DMS153 treated with DMSO at 0.1 percent for 48 hours (cell line): ENCODE results near the gene APOC4.
"Not testable (repeated sequence)": the region's sequence is repeated elsewhere in the genome, so short reads cannot be mapped to it uniquely, and the experiment has no call there.

Source experiments
- DNase-seq: peaks from one replicate; lab custom pipeline; 2025; ENCODE audit not compliant: unreplicated experiment; lab: John Stamatoyannopoulos, UW

The APOC4 gene

DNA sequence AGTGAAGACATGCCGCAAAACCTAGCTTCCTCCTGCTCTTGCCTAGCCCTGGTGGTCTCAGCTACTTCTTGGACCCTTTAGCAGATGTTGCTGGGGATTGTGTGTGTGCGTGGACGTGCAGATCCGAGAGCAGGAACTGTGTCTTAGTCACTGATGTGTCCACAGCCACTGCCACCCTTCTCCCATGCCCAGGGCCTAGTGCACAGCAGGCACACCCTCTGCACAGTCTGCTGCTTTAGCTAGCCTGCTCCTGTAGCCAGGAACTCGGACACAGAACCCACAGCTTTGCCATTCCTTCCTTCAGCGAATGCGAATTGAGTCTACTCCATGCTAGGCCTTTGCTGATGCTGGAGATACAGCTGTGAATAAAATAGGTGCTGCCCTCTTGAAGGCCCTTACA is 15.5 kb downstream of the APOC4 start:
- no peak for DNase-seq

DNA sequence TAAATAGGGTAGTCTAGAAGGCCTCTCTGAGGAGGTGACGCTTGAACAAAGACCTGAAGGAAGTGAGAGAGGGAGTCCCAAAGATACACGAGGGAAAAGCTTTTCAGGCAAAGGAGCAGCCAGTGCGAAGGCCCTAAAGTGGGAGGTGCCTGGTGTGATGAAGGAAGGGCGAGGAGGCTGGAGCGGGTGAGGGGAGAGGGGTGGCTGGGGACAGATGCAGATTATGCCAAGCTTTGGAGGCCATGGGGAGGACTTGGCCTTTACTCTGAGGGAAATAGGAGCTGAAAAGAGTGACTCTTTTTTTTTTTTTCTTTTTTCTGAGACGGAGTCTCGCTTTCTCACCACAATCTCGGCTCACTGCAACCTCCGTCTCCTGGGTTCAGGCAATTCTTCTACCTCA is 16.1 kb downstream of the APOC4 start:
- DNase-seq, result no peak

DNA sequence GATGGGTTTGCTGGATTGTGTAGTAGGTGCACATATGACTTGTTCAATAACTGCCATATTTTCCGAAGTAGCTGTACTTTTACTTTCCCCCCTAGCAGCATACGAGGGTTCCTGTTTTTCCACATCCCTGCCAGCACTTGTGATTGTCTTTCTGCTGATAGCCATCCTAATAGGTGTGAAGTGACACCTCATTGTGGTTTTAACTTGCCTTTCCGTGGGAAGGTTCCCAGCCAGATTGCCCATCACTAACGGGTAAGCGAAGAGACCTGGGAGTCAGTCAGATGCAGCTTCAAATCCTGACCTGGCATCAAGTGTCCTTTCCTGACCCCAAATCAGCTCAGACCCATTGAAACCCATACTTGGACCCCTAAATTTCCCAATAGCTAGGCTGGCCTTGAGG is 17.7 kb downstream of the APOC4 start:
- DNase-seq, result no peak

DNA sequence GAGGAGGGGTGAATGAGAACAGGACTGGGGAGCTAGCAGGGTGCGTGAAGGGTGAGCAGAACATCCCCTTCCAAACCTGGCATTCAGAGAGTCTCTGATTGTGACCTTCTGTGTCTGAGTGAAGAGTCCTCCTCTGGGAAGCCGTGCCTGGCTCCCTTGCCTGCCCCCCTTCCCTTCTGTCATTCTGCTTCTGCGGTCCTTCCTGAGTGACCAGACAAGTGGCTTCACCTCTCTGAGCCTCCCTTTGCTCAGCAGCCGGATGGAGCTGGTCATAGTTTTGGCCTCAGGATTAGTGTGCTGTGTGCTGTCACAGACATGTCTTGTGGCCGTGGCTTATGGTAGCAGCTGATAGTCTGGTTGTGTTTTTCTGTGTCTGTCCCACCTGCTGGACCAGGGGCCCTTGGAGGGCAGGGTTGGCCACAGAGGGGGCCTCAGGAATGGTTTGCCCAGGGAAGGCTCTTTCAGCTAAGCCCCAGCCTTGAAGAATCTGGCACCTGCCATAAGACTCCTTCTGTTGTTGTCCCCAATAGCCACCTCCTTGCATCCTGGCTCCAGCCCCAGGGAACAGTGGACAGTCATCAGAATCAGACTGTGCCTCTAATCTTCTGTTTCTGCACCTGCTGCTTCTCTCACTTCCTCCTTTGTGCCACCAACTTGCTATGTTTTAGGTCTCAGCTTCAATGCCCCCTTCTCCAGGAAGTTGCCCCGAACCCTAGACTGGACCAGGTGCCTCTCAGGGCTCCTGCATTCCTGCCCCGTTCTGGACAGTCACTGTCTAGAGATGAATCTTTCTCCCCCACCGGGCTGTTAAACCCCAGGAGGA is 19.1 kb downstream of the APOC4 start:
- DNase-seq, result no peak

DNA sequence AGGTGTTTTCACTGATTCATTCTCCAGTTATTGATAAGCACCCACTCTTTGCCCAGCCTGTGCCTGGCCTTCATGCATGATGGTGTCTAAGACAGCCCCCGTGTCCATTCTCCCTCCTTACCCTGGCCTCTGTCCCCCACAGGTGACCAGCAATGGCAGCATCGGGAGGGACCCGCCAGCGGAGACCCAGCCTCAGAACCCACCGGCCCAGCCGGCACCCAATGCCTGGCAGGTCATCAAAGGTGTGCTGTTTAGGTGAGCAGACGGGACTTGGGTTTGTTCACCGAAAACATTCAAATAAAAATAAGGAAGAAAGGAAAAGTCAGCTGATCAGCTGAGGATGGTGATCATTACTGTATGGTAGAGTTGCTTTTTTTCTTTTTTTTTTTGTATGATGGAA is 19.8 kb downstream of the APOC4 start:
- DNase-seq, result no peak

DNA sequence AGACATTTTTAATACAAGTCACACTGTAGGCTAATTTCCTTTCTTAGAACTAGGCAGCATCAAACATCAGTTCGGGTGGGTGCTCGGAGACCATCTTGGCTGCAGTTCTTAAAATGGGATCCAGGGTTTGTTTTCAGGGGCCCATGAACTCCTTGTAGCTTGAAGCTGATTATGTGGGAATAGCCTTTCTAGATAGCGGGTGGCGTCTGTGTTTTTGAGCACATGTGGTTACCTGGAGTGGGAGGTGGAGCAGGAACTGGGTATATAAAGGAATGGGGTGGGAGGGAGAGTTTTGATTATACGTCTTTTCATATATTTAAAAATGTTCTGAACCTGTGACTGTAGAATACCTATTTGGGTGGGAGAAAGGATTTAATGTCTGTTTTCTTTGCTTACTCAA is 26.1 kb downstream of the APOC4 start:
- DNase-seq, result no peak

DNA sequence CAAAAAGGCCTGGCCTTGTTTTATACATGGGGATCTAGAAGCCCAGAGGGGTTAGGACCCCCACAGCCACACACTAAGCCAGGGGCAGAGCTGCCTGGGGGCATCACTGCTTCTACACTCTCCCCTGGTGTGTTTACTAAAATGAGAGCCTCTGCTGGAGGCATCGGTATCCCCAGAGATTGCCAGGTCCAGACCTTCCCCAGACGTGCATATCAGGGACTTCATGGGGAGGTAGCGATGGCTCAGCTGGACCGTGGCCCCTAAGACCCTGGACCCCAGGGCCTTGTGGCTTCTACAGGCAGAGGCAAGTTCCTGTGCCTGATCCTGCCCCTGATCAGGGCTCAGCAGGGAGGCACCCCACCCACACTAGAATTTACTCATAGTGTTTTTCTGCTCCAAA is 26.6 kb downstream of the APOC4 start:
- no peak for DNase-seq

DNA sequence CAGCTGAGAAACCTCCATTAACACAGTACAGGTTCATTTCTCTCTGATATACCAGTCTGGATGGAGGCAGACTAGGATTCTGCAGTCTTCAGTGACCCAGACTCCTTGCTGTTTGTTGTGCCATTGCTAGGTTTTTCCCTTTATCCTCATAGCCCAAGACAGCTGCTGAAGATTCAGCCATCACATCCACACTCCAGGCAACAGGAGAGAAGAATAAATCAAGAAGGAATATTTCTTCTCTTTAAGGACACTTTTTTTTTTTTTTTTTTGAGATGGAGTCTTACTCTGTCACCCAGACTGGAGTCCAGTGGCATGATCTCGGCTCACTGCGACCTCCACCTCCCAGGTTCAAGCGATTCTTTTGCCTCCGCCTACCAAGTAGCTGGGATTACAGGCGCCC is 27.4 kb downstream of the APOC4 start:
- DNase-seq, result no peak

DNA sequence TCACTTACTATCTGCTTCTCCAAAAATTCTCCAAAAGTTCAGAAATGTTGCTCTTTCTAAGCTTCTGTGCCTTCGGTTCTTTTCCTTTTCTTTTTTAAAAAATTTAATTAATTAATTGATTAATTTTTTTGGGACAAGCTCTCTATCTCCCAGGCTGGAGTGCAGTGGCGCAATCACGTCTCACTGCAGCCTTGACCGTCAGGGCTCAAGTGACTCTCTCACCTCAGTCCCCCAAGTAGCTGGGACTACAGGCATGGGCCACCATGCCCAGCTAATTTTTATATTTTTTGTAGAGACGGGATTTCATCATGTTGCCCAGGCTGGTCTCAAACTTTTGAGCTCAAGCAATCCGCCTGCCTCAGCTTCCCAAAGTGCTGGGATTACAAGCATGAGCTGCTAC is 29.4 kb downstream of the APOC4 start:
- DNase-seq, result not testable (repeated sequence)

DNA sequence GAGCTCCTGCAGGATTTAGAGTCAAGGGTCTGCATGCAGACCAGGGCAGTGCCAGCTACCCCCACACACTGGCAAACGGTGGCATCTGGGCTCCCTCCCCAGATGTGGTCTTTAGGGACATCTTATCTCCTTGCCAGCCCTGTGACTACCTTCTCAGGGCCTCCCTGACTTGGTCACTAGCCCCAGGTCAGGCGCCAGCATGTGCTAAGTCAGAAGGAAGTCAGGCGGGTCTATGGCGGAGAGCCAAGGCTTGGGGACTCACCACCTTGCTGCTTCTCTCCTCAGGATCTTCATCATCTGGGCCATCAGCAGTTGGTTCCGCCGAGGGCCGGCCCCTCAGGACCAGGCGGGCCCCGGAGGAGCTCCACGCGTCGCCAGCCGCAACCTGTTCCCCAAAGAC is 30.8 kb downstream of the APOC4 start:
- DNase-seq, result no peak

DNA sequence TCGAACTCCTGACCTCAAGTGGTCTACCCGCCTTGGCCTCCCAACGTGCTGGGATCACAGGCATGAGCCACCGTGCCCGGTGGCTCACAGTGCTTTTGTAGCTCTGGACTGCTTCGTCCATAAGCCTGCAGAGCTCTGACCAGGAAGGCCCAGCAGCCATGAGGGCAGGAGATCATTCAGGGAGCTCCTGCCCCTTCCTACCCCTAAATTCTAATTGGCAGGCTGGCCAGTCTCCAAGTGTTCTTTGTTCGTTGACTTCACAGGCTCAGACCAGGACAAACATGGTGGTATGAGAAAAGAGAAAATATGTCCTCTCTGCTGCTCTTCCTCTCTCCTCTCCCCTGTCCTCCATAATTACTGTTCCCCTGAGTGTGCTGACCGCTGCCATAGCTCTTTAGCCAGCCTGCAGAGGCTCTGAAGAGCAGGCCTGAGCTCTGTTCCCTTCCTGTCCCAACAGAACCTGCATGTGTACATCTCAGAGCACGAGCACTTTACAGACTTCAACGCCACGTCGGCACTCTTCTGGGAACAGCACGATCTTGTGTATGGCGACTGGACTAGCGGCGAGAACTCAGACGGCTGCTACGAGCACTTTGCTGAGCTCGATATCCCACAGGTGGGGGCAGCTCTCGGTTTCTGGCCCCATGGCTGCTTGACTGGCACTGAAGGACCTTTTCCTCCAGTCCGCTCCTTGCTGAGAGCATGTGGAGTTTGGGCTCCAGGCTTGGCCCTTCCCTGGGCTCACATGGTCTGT is 32.1 kb downstream of the APOC4 start:
- DNase-seq, result no peak

DNA sequence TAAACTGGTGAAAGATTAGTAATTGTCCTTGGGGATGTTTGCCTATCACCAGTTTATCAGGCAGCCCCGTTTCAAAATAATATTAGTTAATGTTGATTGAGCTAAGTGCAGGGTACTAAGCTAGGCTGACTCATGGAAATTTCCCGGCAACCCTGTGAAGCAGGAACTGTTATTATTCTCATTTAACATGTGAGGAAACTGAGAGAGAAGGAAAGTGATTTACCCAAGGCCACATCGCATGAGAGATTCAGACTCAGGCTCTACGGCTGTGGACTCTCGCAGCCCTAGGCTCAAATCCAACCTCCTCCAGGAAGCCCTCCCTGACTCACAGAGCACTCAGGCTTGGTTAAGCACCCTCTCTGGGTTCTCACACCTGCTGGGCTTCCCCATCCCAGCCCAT is 32.8 kb downstream of the APOC4 start:
- DNase-seq, result no peak

DNA sequence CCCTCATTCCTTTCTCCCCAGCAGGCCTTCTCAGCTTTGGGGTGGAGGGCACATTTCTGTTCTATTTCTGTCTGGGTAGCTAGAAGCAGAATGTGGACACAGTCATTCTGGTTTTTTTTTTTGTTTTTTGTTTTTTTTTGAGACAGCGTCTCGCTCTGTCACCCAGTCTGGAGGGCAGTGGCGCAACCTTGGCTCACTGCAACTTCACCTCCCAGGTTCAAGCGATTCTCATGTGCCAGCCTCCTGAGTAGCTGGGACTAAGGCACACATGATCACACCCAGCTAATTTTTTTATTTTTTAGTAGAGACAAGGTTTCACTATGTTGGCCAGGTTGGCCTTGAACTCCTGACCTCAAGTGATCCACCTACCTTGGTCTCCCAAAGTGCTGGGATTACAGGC is 33.4 kb downstream of the APOC4 start:
- DNase-seq, result no peak

DNA sequence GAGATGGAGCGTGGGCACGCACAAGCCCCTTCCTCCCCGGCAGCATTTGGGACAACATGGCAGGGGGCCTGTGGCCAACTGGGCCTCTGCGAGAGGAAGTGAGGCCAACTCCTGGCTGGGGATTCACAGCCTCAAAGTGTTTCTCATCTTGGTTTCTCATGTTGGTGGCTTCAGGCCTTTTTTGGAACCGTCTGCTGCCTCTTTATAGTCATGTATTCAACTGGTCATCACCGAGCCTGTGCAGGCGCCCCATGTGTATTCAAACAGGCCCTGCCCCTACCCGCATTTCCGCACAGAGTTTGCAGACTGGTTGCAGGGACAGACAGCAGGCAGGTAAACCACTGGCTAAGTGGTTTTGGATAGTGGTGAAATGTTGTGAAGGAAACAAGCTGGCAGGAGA is 42.0 kb downstream of the APOC4 start:
- DNase-seq, result no peak

DNA sequence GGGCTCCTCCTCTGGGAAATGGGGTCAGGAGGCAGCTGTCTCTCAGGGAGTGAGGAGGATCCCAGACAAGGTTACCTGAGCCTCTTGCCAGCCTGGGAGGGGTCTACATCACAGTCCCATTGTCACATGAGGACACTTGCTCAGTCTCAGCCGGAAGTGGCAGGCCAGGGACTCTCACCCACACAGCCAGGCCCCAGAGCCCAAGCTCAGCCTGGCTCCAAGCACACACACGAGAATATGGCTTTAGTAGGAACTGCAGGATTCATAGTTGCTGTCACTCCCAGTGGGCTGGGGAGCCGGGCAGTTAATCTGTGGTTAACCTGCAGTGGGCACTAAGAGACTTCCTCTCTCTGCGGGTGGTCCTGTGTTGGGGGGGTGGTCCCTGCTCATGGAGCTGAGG is 43.4 kb downstream of the APOC4 start:
- DNase-seq, result no peak

DNA sequence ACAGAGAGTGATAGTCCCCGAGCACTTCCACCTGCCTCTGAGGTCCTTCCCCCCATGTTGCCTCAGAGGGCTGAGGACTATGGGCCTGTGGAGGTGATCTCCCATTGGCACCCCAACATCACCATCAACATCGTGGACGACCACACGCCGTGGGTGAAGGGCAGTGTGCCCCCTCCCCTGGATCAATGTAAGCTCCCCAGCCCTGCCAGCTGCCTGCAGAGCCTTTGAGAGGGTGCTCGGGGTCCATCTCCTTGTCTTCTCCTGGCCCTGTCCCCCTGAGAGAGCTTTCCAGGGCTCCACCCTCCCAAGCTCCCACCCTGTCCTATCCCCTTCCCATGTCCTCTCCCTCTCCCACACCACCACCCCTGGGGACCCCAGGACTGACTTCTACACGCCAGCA is 44.4 kb downstream of the APOC4 start:
- DNase-seq, result no peak

DNA sequence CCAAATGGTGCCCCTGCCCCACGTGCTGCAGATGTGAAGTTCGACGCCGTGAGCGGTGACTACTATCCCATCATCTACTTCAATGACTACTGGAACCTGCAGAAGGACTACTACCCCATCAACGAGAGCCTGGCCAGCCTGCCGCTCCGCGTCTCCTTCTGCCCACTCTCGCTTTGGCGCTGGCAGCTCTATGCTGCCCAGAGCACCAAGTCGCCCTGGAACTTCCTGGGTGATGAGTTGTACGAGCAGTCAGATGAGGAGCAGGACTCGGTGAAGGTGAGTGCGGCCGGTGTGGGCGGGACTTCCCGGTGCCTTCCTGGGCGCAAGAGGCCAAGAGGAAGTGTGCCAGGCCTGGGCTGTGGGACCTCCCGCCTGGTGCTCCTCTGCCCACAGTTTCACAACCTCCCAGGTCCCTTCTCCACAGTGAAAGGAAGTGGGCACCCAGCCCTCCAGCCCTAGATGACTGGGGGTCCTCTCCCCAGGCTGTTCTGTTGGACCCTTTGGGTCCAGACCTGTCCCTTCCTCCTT is 45.2 kb downstream of the APOC4 start:
- no peak for DNase-seq

DNA sequence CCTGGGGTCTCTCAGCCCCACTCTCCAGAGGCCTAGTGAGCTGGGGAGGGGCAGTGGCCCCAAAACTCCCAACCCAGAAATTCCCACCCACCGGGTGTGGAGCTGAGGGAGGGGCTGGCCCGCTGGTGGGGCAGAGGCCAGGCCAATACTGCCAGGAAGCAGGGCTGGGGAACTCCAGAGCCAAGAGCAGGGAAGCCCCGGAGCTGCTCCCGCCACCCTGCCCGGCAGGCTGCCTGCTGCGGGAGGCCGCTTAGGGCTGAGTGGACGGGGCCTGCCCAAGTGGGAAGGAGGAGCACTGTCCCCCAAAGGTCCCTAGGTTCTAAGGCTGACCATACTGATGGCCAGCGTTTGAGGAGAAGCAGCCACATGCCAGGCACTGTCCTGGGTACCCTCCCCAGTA is 46.2 kb downstream of the APOC4 start:
- DNase-seq, result no peak

DNA sequence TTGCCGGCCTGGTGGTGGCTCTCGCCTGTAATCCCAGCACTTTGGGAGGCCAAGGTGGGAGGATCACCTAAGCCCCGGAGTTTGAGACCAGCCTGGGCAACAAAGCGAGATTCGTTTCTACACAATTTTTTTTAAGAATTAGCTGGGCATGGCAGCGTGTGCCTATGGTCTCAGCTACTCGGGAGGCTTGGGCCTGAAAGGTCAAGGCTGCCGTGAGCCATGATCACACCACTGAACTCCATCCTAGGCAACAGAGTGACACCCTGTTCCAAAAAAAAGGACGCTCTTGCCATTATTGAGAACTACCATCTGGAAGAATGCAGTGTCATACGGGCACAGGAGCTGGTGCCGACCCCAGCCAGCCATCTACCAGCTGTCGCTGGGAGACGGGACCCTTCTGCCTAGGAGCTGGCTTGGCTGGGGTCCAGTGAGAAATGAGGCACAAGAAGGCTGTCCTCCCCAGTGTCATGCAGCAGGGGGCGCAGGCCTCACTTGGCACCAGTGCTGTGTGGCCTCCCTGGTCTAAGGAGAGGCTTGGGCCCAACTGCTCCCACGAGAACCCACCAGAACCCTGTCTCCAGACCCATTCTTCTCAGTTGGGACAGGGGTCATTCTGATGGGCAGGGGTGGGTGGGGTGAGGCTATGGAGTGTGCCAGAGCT is 47.0 kb downstream of the APOC4 start:
- no peak for DNase-seq

DNA sequence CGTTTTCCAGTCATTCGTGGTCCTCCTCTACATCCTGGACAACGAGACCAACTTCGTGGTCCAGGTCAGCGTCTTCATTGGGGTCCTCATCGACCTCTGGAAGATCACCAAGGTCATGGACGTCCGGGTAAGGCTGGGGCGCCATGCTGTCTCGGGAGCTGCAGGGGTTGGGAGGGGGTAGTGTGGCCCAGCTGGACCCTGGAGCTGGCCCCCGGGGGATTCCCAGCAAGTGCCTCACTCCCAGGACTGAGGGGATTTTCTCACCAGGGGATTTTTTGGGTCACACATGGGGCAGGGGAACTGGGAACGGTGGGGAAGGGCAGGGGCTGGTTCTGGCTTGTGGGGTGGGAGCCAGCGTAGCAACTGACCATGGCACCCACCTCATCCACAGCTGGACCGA is 48.4 kb downstream of the APOC4 start:
- DNase-seq, result no peak

DNA sequence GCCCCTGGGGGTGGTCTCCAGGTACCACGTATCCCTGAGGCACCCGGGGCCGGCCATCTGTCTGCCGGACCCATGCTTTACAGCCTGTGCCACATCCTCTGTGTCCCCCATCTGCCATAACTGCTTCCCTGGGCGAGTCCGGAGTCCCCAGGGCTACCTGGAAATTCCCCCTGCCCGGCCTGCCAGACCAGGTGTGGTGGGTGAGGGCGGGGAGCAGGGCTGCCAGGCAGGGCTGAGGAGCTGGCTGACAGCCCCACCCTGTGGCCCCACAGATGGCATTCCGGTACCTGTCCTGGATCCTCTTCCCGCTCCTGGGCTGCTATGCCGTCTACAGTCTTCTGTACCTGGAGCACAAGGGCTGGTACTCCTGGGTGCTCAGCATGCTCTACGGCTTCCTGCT is 48.9 kb downstream of the APOC4 start:
- no peak for DNase-seq
